Ascending aorta (tissue), 2 donors: ENCODE data around the gene NOVA1. TPM values are rescaled to one million over a fixed set of nuclear protein-coding genes. Genes with fewer than 3 reads are reported as not detected.
A peak's percentile ranks its signal among the peaks of the same experiment; 100 is the strongest.

ENCODE experiments used
- DNase-seq, 2 donors: peaks; one replicate each; pipeline ENCODE4 v3.0.0-alpha.2; 2019; ENCODE audit warnings: low spot score in 2 of 2
- H3K27ac ChIP-seq, 2 donors: fragments of 200-600 bp; sonication (generic); one replicate each; pipeline ENCODE4 v1.5.1; 2016 to 2017; ENCODE audit warnings: mild to moderate bottlenecking in 1 of 2
- H3K27me3 ChIP-seq: fragments of 200-600 bp; sonication (generic); one replicate; pipeline ENCODE4 v1.5.1; 2017
- H3K36me3 ChIP-seq, 2 donors: fragments of 200-600 bp; sonication (generic); one replicate each; pipeline ENCODE4 v1.5.1; 2016
- H3K4me1 ChIP-seq, 2 donors: fragments of 200-600 bp; sonication (generic); one replicate each; pipeline ENCODE4 v1.5.1; 2016 to 2017; ENCODE audit warnings: mild to moderate bottlenecking in 1 of 2
- H3K4me3 ChIP-seq, 2 donors: fragments of 200-600 bp; sonication (generic); one replicate each; pipeline ENCODE4 v1.5.1; 2016 to 2017; ENCODE audit warnings: mild to moderate bottlenecking in 1 of 2
- H3K9me3 ChIP-seq, 2 donors: fragments of 200-600 bp; sonication (generic); one replicate each; pipeline ENCODE4 v1.5.1; 2016
- intact Hi-C: fragments of 100-400 bp; cut with DNase I; formaldehyde crosslinking; loops from one replicate; pipeline ENCODE4 v1.15.1; 2023
- total RNA-seq: library from RNA; depleted of rRNA; stranded (reverse); fragments of >200 nt; gene quantifications from one replicate; pipeline ENCODE4 v1.1.0, GENCODE V29; 2016
- TF ChIP-seq, protein P1 (sequence below), 3 experiments: fragments of 200-600 bp in 2 of 3; fragments of 450-650 bp in 1 of 3; sonication (generic) in 2 of 3; IDR thresholded peaks; one replicate each; pipeline ENCODE4 v1.5.1; 2016 to 2019; ENCODE audit warnings: antibody characterized with exemption in 3 of 3, mild to moderate bottlenecking in 1 of 3, moderate library complexity in 1 of 3

Gene NOVA1
- total RNA-seq, 1 donor from 2014 or later = 11.1 TPM

DNA sequence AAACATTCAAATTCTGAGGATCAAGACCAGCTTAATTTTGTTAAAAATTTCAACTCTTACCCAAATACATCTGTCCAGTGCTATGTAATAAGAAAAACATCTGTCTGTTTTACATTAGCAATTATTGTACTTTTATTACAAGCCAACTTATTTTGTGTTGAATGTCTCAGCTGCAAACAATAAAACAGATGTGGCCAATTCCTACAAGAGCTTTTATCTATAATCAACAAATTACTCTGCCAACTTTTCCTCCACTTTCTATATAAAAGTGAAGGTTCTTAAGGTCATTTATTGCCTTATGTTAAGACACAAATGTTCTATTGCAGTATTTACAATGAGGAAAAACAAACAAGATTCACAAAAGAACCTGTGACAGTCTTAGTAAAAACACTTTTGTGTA, 72.7 kb downstream of the NOVA1 start:
- Histone ChIP-seq H3K4me3 (no peak overlapping the region), H3K4me1 (no peaks in the 10 kb centered on the region), H3K27me3 (no peaks in the 10 kb centered on the region), H3K36me3 (no peaks in the 10 kb centered on the region), H3K9me3 (no peaks in the 10 kb centered on the region), H3K27ac (no peak overlapping the region)
- TF ChIP-seq, protein P1, sequence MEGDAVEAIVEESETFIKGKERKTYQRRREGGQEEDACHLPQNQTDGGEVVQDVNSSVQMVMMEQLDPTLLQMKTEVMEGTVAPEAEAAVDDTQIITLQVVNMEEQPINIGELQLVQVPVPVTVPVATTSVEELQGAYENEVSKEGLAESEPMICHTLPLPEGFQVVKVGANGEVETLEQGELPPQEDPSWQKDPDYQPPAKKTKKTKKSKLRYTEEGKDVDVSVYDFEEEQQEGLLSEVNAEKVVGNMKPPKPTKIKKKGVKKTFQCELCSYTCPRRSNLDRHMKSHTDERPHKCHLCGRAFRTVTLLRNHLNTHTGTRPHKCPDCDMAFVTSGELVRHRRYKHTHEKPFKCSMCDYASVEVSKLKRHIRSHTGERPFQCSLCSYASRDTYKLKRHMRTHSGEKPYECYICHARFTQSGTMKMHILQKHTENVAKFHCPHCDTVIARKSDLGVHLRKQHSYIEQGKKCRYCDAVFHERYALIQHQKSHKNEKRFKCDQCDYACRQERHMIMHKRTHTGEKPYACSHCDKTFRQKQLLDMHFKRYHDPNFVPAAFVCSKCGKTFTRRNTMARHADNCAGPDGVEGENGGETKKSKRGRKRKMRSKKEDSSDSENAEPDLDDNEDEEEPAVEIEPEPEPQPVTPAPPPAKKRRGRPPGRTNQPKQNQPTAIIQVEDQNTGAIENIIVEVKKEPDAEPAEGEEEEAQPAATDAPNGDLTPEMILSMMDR (IDR thresholded peaks at IDR 0.05) = no peak
- no peak for DNase-seq
- intact Hi-C loops = no loop called here

DNA sequence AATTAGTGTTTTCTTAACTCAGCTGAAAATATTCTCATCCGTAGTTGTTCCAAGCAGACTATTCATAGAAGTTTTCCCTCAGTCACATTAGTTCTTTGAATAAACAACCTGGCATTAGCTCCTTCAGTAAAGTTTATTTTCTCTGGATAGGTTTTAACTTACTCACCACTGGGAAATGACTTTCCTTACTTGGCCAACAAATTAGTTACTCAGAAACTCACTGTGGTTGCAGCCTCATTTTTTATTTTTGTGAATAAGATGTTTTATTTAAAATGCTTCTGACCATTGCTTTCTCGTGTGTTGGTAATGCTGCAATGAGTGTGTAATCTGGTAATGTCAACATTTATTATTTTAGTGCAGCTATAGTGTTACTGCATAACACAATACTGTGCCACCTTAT, 74.9 kb downstream of the NOVA1 start:
- Histone ChIP-seq H3K27ac (peak overlapping the region in 1 of 2 donors; percentile 40), H3K27me3 (no peaks in the 10 kb centered on the region), H3K9me3 (no peaks in the 10 kb centered on the region), H3K4me1 (no peaks in the 10 kb centered on the region), H3K36me3 (no peaks in the 10 kb centered on the region), H3K4me3 (no peak overlapping the region)
- DNase-seq = no peak
- TF ChIP-seq, protein P1 (IDR thresholded peaks at IDR 0.05) = no peak
- intact Hi-C loops = loop anchor here (2.0 kb wide), 1 partner anchor 76 kb away; the partner anchor contains the start of gene NOVA1

DNA sequence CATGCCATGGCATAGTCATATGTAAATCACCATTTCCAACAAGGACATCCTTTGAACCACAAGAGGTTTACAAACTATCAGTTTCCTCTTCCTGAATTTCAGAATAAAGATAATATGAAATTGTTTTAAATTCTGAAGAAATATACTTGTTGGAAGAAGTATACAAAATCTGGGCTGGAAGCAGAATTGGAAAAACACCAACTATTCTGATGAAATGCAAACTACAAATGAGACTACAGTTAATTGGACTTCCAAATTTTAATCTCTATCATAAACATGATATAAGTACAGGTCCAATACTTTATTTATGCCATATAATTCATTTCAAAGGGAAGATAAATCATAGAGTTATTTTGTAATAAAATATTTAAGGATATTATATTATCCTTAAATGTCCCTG, 80.1 kb downstream of the NOVA1 start:
- Histone ChIP-seq H3K4me1 (no peaks in the 10 kb centered on the region), H3K36me3 (no peaks in the 10 kb centered on the region), H3K4me3 (no peak overlapping the region), H3K9me3 (no peaks in the 10 kb centered on the region), H3K27ac (no peak overlapping the region), H3K27me3 (no peaks in the 10 kb centered on the region)
- no peak for DNase-seq
- TF ChIP-seq, protein P1 (IDR thresholded peaks at IDR 0.05) = no peak
- intact Hi-C loops = no loop called here

DNA sequence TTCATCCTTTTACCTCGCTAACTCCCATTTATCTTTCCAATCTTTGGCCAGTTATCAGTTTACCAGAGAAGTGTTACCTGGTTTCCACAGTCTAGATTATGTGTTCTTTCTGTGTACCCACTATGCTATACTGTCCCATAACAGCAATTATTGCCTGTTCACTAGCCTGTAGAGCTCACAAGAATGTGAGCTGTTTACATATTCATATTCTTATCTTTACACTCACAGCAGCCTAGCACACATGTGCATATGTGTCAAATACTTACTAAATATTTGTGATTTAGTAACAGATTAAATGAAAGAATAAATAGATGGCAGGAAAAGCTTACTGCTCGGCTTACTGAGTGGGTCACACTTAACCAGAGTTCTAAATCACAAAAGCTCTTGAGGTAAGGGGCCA, 97.8 kb downstream of the NOVA1 start:
- TF ChIP-seq, protein P1 (IDR thresholded peaks at IDR 0.05) = no peak
- Histone ChIP-seq H3K4me3 (no peak overlapping the region), H3K27me3 (no peaks in the 10 kb centered on the region), H3K4me1 (no peaks in the 10 kb centered on the region), H3K27ac (no peak overlapping the region), H3K36me3 (no peaks in the 10 kb centered on the region), H3K9me3 (no peaks in the 10 kb centered on the region)
- intact Hi-C loops = loop anchor here (2.0 kb wide), 1 partner anchor 55 kb away; no protein-coding TSS in a partner anchor
- DNase-seq = no peak

DNA sequence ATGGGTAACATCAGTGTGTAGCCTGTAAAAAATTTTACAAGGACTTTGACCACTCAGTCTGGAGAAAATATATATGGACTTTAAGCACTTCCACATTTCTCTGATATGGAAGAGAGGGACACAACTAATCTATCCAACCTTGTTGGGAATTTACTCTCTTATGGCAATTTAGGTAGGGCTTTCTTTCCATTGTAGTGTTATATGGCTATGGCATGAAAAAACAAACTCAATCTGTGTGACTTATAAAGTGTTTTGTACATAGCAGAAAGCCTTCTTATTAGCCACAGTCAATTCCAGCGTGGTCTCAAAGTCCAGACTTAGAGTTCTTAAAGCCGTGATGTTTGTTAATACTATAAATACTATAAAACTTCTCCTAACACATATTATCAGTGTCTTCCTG, 98.3 kb downstream of the NOVA1 start:
- intact Hi-C loops = no loop called here
- DNase-seq = no peak
- no peak overlapping the region for H3K4me3 ChIP-seq
- no peaks in the 10 kb centered on the region for H3K9me3 ChIP-seq
- H3K27me3 ChIP-seq = no peaks in the 10 kb centered on the region
- no peak overlapping the region for H3K27ac ChIP-seq
- no peaks in the 10 kb centered on the region for H3K4me1 ChIP-seq
- TF ChIP-seq, protein P1 (IDR thresholded peaks at IDR 0.05) = no peak
- H3K36me3 ChIP-seq = no peaks in the 10 kb centered on the region

DNA sequence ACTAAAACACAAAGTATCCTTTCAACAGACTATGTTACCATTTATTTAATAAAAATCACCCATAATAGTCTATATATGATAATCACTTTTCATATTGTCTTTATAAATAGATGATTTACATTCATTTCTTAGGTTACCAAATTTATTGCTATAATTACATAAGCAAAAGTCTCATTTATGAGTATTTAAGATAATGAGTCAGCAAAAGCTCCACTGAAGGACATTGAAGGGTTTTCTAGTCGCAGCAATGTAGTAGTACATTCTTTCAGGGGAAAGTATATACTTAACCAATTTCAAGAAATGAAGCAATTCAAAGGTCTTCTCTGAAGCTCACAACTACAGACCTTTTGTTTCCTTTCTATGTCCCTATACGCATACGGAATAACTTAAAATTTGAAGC, 110.9 kb downstream of the NOVA1 start:
- TF ChIP-seq, protein P1 (IDR thresholded peaks at IDR 0.05) = no peak
- H3K27ac ChIP-seq = no peak overlapping the region
- H3K4me1 ChIP-seq = no peaks in the 10 kb centered on the region
- no peak for DNase-seq
- H3K36me3 ChIP-seq = no peaks in the 10 kb centered on the region
- intact Hi-C loops = no loop called here
- H3K4me3 ChIP-seq = no peak overlapping the region
- no peaks in the 10 kb centered on the region for H3K27me3 ChIP-seq
- H3K9me3 ChIP-seq = no peaks in the 10 kb centered on the region
